Hematopoietic multipotent progenitor cell (in vitro differentiated cells): ENCODE measurements around the gene SMPDL3B. TPM values are rescaled to one million over a fixed set of nuclear protein-coding genes. Genes with fewer than 3 reads are reported as not detected.
"Not testable (repeated sequence)": the region's sequence is repeated elsewhere in the genome, so short reads cannot be mapped to it uniquely, and the experiment has no call there.

Experiments used
- DNase-seq, 3 donors: peaks; one replicate each; pipeline ENCODE4 v3.0.0-alpha.2; 2011 to 2015; ENCODE audit warnings: low read depth in 2 of 3, low spot score in 2 of 3
- total RNA-seq: library from RNA; depleted of rRNA; stranded (reverse); fragments of >200 nt; gene quantifications from one replicate; pipeline ENCODE4 v1.2.3, GENCODE V29; 2012

The SMPDL3B gene
- total RNA-seq, 1 donor, result 9.7 TPM

DNA sequence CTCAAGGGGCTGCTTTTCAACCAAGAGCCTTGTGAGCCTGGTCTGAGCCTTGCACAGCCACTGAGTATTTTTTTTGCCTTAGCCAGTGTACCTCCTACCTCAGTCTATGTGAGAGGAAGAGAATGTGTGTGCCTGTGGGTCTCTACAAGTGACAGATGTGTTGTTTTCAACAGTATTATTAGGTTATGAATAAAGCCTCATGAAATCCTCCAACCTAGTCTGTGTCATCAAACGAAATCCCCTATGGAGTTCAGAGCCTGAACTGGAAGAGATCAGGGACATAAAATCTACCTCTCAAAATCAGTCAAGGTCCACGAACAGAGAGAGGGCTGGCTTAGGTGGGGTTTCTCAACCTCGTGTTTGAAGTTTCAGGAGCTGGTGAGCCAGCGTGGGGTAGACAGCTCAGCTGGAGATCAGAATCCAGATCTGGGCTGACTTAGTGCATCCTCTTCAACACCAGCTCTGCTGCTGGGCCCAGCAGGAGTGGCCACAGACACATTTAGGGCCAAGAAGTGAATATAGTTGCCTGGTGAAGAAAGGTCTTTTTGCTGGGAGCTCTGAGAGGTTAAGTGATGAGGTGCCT, 33.2 kb downstream of the SMPDL3B start:
- no peak for DNase-seq

DNA sequence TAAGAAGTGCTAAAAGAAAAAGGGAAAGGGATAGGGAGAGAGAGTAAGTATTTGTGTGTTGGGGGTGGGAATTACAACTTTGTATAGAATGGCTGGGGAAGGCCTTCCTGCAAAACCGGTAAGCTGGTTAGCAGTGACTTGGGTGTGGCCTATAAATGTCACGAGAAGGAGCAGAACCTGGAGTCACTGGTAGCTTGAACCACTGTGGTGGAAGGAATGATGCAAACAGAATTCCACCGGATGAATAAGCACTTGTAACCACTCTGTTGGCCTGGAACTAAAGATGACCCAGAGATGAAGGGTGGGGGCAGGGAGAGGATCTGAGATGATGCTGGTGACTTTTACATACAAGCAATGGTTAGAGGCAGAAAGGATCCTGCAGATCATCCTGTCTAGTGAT, 33.9 kb downstream of the SMPDL3B start:
- no peak for DNase-seq

DNA sequence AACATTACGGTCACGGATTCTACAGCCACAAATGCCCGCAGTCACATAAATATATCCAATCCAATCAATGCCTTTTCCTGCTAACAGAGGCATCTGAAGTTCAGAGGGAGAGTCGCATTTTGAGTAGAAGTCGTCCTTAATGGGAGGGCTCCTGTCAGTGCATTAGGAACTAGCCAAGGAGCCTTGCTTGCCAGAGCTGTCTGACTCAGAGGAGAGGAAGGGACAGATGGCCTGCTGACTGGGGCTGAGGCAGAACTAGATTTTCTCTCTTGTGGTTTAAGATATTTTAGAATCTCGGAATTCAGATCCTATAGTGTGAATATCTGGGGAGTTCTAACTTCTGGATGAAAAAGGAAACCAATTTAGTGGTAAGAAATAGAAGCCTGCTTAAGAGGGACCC, 35.6 kb downstream of the SMPDL3B start:
- no peak for DNase-seq

DNA sequence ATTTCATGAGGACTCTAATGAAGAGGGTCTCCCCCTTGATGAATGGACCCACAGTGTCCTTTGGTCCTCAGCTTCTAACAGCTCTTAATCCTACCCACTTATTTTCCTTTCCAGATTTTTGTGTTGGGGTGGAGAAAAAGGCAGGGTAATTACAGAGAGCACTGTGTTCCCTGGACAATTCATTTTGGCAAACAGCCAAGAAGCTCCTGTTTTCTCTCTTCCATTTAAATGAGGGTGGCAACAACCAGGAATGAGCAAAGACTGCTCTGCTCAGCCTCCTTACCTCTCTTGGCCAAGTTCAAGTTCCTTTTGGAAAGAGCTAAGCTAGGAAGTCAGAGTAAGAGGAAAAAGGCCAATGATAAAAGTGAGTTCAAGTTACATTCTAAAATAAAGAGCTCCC, 36.9 kb downstream of the SMPDL3B start:
- no peak for DNase-seq

DNA sequence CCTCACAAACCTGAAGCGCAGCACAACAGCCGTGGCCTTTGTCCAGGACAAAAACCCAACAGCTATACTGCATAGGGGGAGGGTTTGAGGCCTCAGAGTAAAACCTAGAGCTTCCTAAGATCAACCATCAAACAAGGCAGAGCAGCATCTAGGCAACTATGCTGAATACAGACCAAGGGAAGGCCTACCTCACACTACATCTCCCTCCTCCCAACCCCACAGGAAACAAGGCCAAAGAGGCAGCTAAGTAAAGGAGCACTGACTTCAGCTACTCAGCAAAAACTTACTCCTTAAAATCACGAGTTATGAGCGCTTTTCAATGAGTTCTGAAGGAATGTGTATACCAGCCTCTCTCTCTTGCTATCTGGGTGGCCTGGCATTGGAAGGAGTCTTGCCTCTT, 37.3 kb downstream of the SMPDL3B start:
- DNase-seq, result no peak

GRCh38 chr1:27973771-27974416, 39.1 kb downstream of the SMPDL3B start:
- DNase-seq, result no peak

DNA sequence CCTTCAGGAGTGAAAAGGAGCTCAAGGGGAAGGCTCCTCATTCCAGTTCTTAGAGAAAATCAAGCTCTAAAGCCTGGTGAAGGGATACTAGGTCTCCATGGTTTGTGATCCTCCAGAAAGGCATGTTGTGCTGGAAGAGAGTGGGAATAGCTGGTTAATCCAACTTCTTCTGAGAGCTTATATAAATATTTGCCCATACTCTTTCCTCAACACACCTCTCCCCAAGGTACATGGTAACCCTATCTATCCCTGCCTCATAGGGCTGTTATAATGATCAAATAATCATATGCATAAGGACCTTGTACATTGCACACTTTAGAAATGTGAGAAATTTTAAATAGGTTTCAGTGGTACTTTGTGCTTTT, 39.6 kb downstream of the SMPDL3B start:
- DNase-seq, result no peak

GRCh38 chr1:27979151-27979858, 44.5 kb downstream of the SMPDL3B start:
- peak in 2 of 3 donors; percentile 72 to 82 for DNase-seq

- DNase-seq, result no peak
Measured at GRCh38 chr1:27979859-27980201, 45.0 kb downstream of the SMPDL3B start.

GRCh38 chr1:27980216-27980845, 45.5 kb downstream of the SMPDL3B start:
- DNase-seq, result no peak

DNA sequence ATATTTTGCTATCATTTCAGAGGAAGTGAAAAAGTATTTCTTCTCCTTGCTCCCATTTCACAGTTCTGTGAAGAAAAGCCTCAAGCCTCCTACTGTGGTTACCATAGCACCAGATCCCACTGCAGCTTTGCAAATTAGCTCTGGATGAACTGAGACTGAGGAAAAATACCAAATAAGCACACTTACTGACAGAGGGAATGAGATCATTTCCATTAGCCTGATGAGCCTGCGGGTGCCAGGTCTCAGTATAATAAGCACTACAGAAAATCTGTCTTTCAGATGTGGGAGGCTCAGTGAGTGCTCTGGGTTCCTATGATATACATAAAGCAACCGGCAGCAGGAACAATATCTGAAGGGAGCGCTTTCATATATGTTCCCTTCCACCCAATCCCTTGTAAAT, 46.3 kb downstream of the SMPDL3B start:
- no peak for DNase-seq

GRCh38 chr1:27990920-27991537, 56.2 kb downstream of the SMPDL3B start:
- no peak for DNase-seq

DNA sequence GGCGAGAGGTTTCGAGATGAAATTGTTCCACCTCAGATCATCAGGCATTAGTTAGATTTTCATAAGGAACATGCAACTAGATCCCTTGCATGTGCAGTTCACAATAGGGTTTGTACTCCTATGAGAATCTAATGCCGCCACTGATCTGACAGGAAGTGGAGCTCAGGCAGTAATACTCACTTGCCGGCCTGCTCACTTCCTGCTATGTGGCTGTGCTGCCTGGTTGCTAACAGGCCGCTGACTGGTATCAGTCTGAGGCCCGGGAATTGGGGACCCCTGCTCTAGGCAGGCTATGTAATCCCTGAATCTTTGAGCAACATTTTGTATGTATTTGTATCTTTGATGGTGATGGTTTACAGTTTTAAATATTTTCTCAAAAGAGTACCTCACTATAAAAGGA, 57.5 kb downstream of the SMPDL3B start:
- peak in 2 of 3 donors; percentile 41 to 52 for DNase-seq

GRCh38 chr1:27993241-27993640, 58.4 kb downstream of the SMPDL3B start:
- no peak for DNase-seq

GRCh38 chr1:27994060-27994459, 59.3 kb downstream of the SMPDL3B start:
- DNase-seq, result peak in 1 of 3 donors; percentile 46

- DNase-seq, result not testable (repeated sequence)
Measured at GRCh38 chr1:27994526-27994925, 59.7 kb downstream of the SMPDL3B start.

DNA sequence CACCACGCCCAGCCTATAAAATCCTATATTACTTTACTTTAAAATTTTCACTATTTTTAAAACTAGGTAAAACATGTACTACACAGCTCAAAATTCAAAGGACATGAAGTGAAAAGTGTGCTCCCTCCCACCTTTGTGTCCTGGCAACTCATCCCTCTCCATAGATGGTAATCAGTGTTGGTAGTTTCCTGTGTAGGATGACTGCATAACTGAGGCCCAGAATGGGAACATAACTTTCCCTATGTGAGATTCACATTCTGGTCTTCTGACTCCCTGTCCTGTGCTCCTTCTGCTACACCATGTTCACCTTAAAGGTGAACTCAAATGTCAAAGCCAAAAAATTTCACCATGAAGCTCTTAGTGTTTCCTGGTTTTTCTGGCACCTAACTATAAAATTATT, 64.3 kb downstream of the SMPDL3B start:
- no peak for DNase-seq

GRCh38 chr1:28002600-28002999, 67.8 kb downstream of the SMPDL3B start:
- no peak for DNase-seq

DNA sequence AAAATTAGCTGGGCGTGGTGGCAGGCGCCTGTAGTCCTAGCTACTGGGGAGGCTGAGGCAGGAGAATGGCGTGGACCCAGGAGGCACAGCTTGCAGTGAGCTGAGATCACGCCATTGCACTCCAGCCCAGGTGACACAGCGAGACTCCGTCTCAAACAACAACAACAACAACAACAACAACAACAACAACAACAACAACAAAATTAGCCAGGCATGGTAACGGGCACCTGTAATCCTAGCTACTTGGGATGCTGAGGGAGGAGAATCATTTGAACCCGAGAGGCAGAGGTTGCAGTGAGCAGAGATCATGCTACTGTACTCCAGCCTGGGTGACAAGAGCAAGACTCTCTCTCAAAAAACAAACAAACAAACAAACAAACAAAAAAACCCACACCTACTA, 68.3 kb downstream of the SMPDL3B start:
- DNase-seq, result not testable (repeated sequence)
